HEK293 (cell line): ENCODE data around the gene LDLR.

Source experiments
- GLI4 ChIP-seq: fragments of 450-650 bp; formaldehyde crosslinking; IDR thresholded peaks from 2 replicates; pipeline ENCODE4 v1.5.1; 2016; ENCODE audit warnings: missing biosample characterization, missing genetic modification characterization
- GLIS2 ChIP-seq: fragments of 450-650 bp; formaldehyde crosslinking; IDR thresholded peaks from 2 replicates; pipeline ENCODE4 v1.5.1; 2016; ENCODE audit warnings: missing biosample characterization, missing genetic modification characterization
- HOXA7 ChIP-seq: sonication (generic); formaldehyde crosslinking; IDR thresholded peaks from 2 replicates; pipeline ENCODE4 v1.8.1; 2022; ENCODE audit warnings: missing genetic modification reagents, borderline replicate concordance
- IKZF3 ChIP-seq: fragments of 450-650 bp; IDR thresholded peaks from 2 replicates; pipeline ENCODE4 v1.5.0; 2018; ENCODE audit warnings: missing biosample characterization, mild to moderate bottlenecking, missing genetic modification characterization, moderate library complexity
- KLF1 ChIP-seq: fragments of 450-650 bp; formaldehyde crosslinking; IDR thresholded peaks from 2 replicates; pipeline ENCODE4 v1.5.1; 2016; ENCODE audit warnings: missing biosample characterization, missing genetic modification characterization
- KLF16 ChIP-seq: fragments of 450-650 bp; formaldehyde crosslinking; IDR thresholded peaks from 2 replicates; pipeline ENCODE4 v1.5.1; 2017; ENCODE audit warnings: missing biosample characterization, missing genetic modification characterization
- KLF9 ChIP-seq: fragments of 450-650 bp; formaldehyde crosslinking; IDR thresholded peaks from 2 replicates; pipeline ENCODE4 v1.5.1; 2016; ENCODE audit warnings: missing biosample characterization, missing genetic modification characterization, low read depth
- MZF1 ChIP-seq: fragments of 450-650 bp; formaldehyde crosslinking; IDR thresholded peaks from 2 replicates; pipeline ENCODE4 v1.5.1; 2017; ENCODE audit warnings: missing biosample characterization, missing genetic modification characterization, borderline replicate concordance
- SALL2 ChIP-seq: fragments of 450-650 bp; formaldehyde crosslinking; IDR thresholded peaks from 2 replicates; pipeline ENCODE4 v1.5.0; 2017; ENCODE audit warnings: missing biosample characterization, mild to moderate bottlenecking, missing genetic modification characterization, borderline replicate concordance
- ZBTB20 ChIP-seq: fragments of 450-650 bp; formaldehyde crosslinking; IDR thresholded peaks from 2 replicates; pipeline ENCODE4 v1.5.1; 2016; ENCODE audit warnings: missing biosample characterization, missing genetic modification characterization
- ZBTB48 ChIP-seq: fragments of 450-650 bp; formaldehyde crosslinking; IDR thresholded peaks from 2 replicates; pipeline ENCODE4 v1.5.1; 2016; ENCODE audit warnings: missing biosample characterization, missing genetic modification characterization
- ZEB2 ChIP-seq: fragments of 450-650 bp; formaldehyde crosslinking; IDR thresholded peaks from 2 replicates; pipeline ENCODE4 v1.5.1; 2016; ENCODE audit warnings: missing biosample characterization, missing genetic modification characterization
- ZFP3 ChIP-seq: fragments of 450-650 bp; formaldehyde crosslinking; IDR thresholded peaks from 2 replicates; pipeline ENCODE4 v1.5.1; 2016; ENCODE audit warnings: low read depth, missing biosample characterization, missing genetic modification characterization
- ZFP69B ChIP-seq: fragments of 450-650 bp; formaldehyde crosslinking; IDR thresholded peaks from 2 replicates; pipeline ENCODE4 v1.5.1; 2016; ENCODE audit warnings: missing biosample characterization, missing genetic modification characterization
- ZNF10 ChIP-seq: fragments of 450-650 bp; formaldehyde crosslinking; IDR thresholded peaks from 2 replicates; pipeline ENCODE4 v1.5.1; 2017; ENCODE audit warnings: missing biosample characterization, missing genetic modification characterization
- ZNF266 ChIP-seq: fragments of 450-650 bp; formaldehyde crosslinking; IDR thresholded peaks from 2 replicates; pipeline ENCODE4 v1.5.1; 2016; ENCODE audit warnings: missing biosample characterization, missing genetic modification characterization, low read depth
- ZNF354C ChIP-seq: fragments of 450-650 bp; formaldehyde crosslinking; IDR thresholded peaks from 2 replicates; pipeline ENCODE4 v1.5.1; 2016; ENCODE audit warnings: missing biosample characterization, missing genetic modification characterization, low read depth, borderline replicate concordance
- ZNF37A ChIP-seq: fragments of 450-650 bp; IDR thresholded peaks from 2 replicates; pipeline ENCODE4 v1.5.1; 2018; ENCODE audit warnings: missing biosample characterization, missing genetic modification characterization
- ZNF501 ChIP-seq: fragments of 450-650 bp; formaldehyde crosslinking; IDR thresholded peaks from 2 replicates; pipeline ENCODE4 v1.5.1; 2016; ENCODE audit warnings: missing biosample characterization, missing genetic modification characterization
- ZNF521 ChIP-seq: fragments of 450-650 bp; formaldehyde crosslinking; IDR thresholded peaks from 2 replicates; pipeline ENCODE4 v1.5.1; 2017; ENCODE audit warnings: missing biosample characterization, mild to moderate bottlenecking, missing genetic modification characterization
- ZNF654 ChIP-seq: fragments of 450-650 bp; formaldehyde crosslinking; IDR thresholded peaks from 2 replicates; pipeline ENCODE4 v1.5.1; 2016; ENCODE audit warnings: low read depth, missing biosample characterization, missing genetic modification characterization
- ZNF660 ChIP-seq: fragments of 450-650 bp; IDR thresholded peaks from 2 replicates; pipeline ENCODE4 v1.5.1; 2018; ENCODE audit warnings: missing biosample characterization, mild to moderate bottlenecking, missing genetic modification characterization
- ZNF677 ChIP-seq: fragments of 450-650 bp; IDR thresholded peaks from 2 replicates; pipeline ENCODE4 v1.5.0; 2018; ENCODE audit warnings: missing biosample characterization, mild to moderate bottlenecking, missing genetic modification characterization, moderate library complexity
- ZNF768 ChIP-seq: fragments of 450-650 bp; formaldehyde crosslinking; IDR thresholded peaks from 2 replicates; pipeline ENCODE4 v1.5.1; 2018; ENCODE audit warnings: missing biosample characterization, mild to moderate bottlenecking, missing genetic modification characterization
- ZNF830 ChIP-seq: fragments of 450-650 bp; IDR thresholded peaks from 2 replicates; pipeline ENCODE4 v1.5.0; 2018; ENCODE audit warnings: missing biosample characterization, missing genetic modification characterization, low read depth, mild to moderate bottlenecking, moderate library complexity
- ZNF843 ChIP-seq: fragments of 450-650 bp; formaldehyde crosslinking; IDR thresholded peaks from 2 replicates; pipeline ENCODE4 v1.5.1; 2016; ENCODE audit warnings: missing biosample characterization, missing genetic modification characterization
- TF ChIP-seq, protein P1 (sequence below): fragments of 450-650 bp; formaldehyde crosslinking; IDR thresholded peaks from 2 replicates; pipeline ENCODE4 v1.5.1; 2016; ENCODE audit warnings: missing biosample characterization, missing genetic modification characterization
- TF ChIP-seq, protein P2 (sequence below): sonication (generic); formaldehyde crosslinking; IDR thresholded peaks from 2 replicates; pipeline ENCODE4 v1.8.1; 2022; ENCODE audit warnings: mild to moderate bottlenecking, moderate library complexity, missing genetic modification reagents
- TF ChIP-seq, protein P3 (sequence below): fragments of 450-650 bp; formaldehyde crosslinking; IDR thresholded peaks from 2 replicates; pipeline ENCODE4 v1.5.1; 2016; ENCODE audit warnings: missing biosample characterization, missing genetic modification characterization, low read depth
- TF ChIP-seq, protein P4 (sequence below): fragments of 450-650 bp; formaldehyde crosslinking; IDR thresholded peaks from 2 replicates; pipeline ENCODE4 v1.5.1; 2016; ENCODE audit warnings: missing biosample characterization, missing genetic modification characterization
- TF ChIP-seq, protein P5 (sequence below): fragments of 450-650 bp; formaldehyde crosslinking; IDR thresholded peaks from 2 replicates; pipeline ENCODE4 v1.5.1; 2017; ENCODE audit warnings: missing biosample characterization, missing genetic modification characterization
- TF ChIP-seq, protein P6 (sequence below): fragments of 450-650 bp; formaldehyde crosslinking; IDR thresholded peaks from 2 replicates; pipeline ENCODE4 v1.5.1; 2017; ENCODE audit warnings: missing biosample characterization, missing genetic modification characterization

LDLR gene

DNA sequence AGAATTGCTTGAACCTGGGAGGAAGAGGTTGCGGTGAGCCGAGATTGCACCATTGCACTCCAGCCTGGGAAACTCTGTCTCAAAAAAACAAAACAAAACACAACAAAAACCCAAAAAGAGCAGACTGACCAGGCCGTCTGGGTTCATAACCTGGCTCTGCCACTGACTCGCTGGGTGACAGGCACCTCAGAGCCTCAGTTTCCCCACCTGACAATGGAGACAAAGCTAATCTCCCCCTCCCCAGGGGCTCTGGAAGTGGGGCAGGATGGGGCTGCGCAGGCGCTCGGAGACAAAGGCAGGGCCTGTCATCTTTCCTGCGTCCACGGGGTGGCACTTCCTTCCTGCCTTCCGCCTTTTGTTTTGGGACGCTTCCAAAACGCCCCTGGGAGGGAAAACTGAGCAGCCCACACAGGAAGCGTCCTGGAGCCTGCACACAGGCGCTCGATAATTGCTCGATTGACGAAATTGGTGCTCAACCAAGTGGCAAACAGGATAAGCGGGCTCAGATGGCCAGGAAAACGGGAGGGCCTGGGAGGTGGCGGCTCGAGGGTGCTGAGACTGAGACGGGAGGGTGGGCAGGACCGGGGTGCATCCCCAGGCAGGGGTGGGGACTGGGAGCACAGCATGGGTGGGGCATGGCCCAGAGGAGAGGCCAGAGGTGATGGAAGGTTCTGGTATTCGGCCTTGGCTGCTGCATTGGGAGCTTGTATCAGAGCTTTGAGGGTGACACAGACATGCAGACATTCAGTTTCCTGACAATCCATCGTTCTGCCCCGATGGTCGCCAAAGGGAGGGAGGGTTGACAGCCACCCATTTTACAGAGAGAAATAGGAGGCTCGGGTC, 48.5 kb downstream of the LDLR start (continued):
- TF ChIP-seq GLI4 (no peak), MZF1 (tag by site-specific recombination) (no peak), ZNF501 (tag by site-specific recombination) (peak; percentile 46; the same call in 1 of the 2 replicates), ZNF677 (no peak), ZFP3 (tag by site-specific recombination) (no peak), KLF16 (0 out of 2 replicates have a peak, but pooled peaks have one; percentile 48), ZEB2 (tag by site-specific recombination) (peak; percentile 81), ZNF266 (no peak), ZBTB20 (tag by site-specific recombination) (no peak; the same call in 1 of the 2 replicates), ZNF660 (tag by site-specific recombination) (peak; percentile 90), ZNF37A (no peak), ZNF10 (no peak), ZFP69B (tag by site-specific recombination) (no peak; the same call in 1 of the 2 replicates), HOXA7 (CRISPR knock-in tag) (no peak), ZNF830 (tag by site-specific recombination) (no peak), IKZF3 (tag by site-specific recombination) (peak; percentile 98), ZNF768 (tag by site-specific recombination) (no peak; the same call in 1 of the 2 replicates), ZNF654 (peak; percentile 86), ZNF354C (tag by site-specific recombination) (no peak), KLF9 (tag by site-specific recombination) (peak; percentile 15; the same call in 1 of the 2 replicates), ZNF843 (tag by site-specific recombination) (peak; percentile 48; the same call in 1 of the 2 replicates), KLF1 (tag by site-specific recombination) (peak; percentile 80), ZBTB48 (no peak), ZNF521 (tag by site-specific recombination) (no peak), SALL2 (tag by site-specific recombination) (no peak), GLIS2 (tag by site-specific recombination) (peak; percentile 82)
- TF ChIP-seq, protein P1, sequence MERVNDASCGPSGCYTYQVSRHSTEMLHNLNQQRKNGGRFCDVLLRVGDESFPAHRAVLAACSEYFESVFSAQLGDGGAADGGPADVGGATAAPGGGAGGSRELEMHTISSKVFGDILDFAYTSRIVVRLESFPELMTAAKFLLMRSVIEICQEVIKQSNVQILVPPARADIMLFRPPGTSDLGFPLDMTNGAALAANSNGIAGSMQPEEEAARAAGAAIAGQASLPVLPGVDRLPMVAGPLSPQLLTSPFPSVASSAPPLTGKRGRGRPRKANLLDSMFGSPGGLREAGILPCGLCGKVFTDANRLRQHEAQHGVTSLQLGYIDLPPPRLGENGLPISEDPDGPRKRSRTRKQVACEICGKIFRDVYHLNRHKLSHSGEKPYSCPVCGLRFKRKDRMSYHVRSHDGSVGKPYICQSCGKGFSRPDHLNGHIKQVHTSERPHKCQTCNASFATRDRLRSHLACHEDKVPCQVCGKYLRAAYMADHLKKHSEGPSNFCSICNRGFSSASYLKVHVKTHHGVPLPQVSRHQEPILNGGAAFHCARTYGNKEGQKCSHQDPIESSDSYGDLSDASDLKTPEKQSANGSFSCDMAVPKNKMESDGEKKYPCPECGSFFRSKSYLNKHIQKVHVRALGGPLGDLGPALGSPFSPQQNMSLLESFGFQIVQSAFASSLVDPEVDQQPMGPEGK (tag by site-specific recombination): peak; percentile 93
- TF ChIP-seq, protein P2, sequence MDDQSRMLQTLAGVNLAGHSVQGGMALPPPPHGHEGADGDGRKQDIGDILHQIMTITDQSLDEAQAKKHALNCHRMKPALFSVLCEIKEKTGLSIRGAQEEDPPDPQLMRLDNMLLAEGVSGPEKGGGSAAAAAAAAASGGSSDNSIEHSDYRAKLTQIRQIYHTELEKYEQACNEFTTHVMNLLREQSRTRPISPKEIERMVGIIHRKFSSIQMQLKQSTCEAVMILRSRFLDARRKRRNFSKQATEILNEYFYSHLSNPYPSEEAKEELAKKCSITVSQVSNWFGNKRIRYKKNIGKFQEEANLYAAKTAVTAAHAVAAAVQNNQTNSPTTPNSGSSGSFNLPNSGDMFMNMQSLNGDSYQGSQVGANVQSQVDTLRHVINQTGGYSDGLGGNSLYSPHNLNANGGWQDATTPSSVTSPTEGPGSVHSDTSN (CRISPR knock-in tag): no peak
- TF ChIP-seq, protein P3, sequence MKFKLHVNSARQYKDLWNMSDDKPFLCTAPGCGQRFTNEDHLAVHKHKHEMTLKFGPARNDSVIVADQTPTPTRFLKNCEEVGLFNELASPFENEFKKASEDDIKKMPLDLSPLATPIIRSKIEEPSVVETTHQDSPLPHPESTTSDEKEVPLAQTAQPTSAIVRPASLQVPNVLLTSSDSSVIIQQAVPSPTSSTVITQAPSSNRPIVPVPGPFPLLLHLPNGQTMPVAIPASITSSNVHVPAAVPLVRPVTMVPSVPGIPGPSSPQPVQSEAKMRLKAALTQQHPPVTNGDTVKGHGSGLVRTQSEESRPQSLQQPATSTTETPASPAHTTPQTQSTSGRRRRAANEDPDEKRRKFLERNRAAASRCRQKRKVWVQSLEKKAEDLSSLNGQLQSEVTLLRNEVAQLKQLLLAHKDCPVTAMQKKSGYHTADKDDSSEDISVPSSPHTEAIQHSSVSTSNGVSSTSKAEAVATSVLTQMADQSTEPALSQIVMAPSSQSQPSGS (tag by site-specific recombination): no peak
- TF ChIP-seq, protein P4, sequence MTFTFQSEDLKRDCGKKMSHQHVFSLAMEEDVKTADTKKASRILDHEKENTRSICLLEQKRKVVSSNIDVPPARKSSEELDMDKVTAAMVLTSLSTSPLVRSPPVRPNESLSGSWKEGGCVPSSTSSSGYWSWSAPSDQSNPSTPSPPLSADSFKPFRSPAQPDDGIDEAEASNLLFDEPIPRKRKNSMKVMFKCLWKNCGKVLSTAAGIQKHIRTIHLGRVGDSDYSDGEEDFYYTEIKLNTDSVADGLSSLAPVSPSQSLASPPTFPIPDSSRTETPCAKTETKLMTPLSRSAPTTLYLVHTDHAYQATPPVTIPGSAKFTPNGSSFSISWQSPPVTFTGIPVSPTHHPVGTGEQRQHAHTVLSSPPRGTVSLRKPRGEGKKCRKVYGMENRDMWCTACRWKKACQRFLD (tag by site-specific recombination): no peak
- TF ChIP-seq, protein P5, sequence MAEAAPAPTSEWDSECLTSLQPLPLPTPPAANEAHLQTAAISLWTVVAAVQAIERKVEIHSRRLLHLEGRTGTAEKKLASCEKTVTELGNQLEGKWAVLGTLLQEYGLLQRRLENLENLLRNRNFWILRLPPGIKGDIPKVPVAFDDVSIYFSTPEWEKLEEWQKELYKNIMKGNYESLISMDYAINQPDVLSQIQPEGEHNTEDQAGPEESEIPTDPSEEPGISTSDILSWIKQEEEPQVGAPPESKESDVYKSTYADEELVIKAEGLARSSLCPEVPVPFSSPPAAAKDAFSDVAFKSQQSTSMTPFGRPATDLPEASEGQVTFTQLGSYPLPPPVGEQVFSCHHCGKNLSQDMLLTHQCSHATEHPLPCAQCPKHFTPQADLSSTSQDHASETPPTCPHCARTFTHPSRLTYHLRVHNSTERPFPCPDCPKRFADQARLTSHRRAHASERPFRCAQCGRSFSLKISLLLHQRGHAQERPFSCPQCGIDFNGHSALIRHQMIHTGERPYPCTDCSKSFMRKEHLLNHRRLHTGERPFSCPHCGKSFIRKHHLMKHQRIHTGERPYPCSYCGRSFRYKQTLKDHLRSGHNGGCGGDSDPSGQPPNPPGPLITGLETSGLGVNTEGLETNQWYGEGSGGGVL (tag by site-specific recombination): peak; percentile 41
- TF ChIP-seq, protein P6, sequence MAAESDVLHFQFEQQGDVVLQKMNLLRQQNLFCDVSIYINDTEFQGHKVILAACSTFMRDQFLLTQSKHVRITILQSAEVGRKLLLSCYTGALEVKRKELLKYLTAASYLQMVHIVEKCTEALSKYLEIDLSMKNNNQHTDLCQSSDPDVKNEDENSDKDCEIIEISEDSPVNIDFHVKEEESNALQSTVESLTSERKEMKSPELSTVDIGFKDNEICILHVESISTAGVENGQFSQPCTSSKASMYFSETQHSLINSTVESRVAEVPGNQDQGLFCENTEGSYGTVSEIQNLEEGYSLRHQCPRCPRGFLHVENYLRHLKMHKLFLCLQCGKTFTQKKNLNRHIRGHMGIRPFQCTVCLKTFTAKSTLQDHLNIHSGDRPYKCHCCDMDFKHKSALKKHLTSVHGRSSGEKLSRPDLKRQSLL: peak; percentile 93
